WTC11 (cell line): Measurements from ENCODE around the gene NEURL1B. TPM values are rescaled to one million over a fixed set of nuclear protein-coding genes. Genes with fewer than 3 reads are reported as not detected.

Experiments used
- ATAC-seq: fragments of 200-7000 bp; cut with Tn5 transposase; 2 replicates; pipeline ENCODE4 v1.10.0; 2021; ENCODE audit warnings: mild to moderate bottlenecking, moderate library complexity
- CTCF ChIA-PET: fragments of 300-600 bp; sonication (Branson Sonifier 250); formaldehyde crosslinking; loops from one replicate; lab custom pipeline; 2021; ENCODE audit warnings: antibody characterized with exemption; lab: Charles Lee
- POLR2A ChIA-PET: fragments of 350-600 bp; sonication (Branson Sonifier 250); formaldehyde crosslinking; loops from one replicate; lab custom pipeline; 2021; ENCODE audit warnings: antibody characterized with exemption; lab: Charles Lee
- DNase-seq: peaks from one replicate; pipeline ENCODE4 v3.0.0; 2021; ENCODE audit warnings: low spot score
- H3K27ac Mint-ChIP-seq: 2 replicates; pipeline ENCODE4 v1.8.0; 2021; ENCODE audit warnings: mixed read lengths
- H3K27me3 Mint-ChIP-seq: 2 replicates; pipeline ENCODE4 v1.8.0; 2021; ENCODE audit warnings: low read depth, mild to moderate bottlenecking, moderate library complexity, mixed read lengths
- H3K36me3 Mint-ChIP-seq: 2 replicates; pipeline ENCODE4 v1.8.0; 2021; ENCODE audit warnings: mixed read lengths
- H3K4me1 Mint-ChIP-seq: 2 replicates; pipeline ENCODE4 v1.8.0; 2022; ENCODE audit warnings: mixed read lengths
- H3K4me3 Mint-ChIP-seq: 2 replicates; pipeline ENCODE4 v1.8.0; 2021; ENCODE audit warnings: mild to moderate bottlenecking, moderate library complexity, mixed read lengths
- H3K9me3 Mint-ChIP-seq: 2 replicates; pipeline ENCODE4 v1.8.0; 2021; ENCODE audit warnings: mixed read lengths
- ATF1 ChIP-seq: sonication (generic); formaldehyde crosslinking; IDR thresholded peaks from 2 replicates; pipeline ENCODE4 v1.8.1; 2023; ENCODE audit warnings: mild to moderate bottlenecking, moderate library complexity, missing genetic modification reagents
- E2F1 ChIP-seq: sonication (generic); formaldehyde crosslinking; IDR thresholded peaks from 2 replicates; pipeline ENCODE4 v1.8.0; 2022; ENCODE audit warnings: mild to moderate bottlenecking, missing genetic modification reagents
- ERG ChIP-seq: fragments of 250-450 bp; sonication (Bioruptor Pico); IDR thresholded peaks from 2 replicates; pipeline ENCODE4 v1.8.0; 2021; ENCODE audit warnings: mild to moderate bottlenecking
- ETV6 ChIP-seq: sonication (generic); formaldehyde crosslinking; IDR thresholded peaks from 2 replicates; pipeline ENCODE4 v1.8.1; 2022; ENCODE audit warnings: mild to moderate bottlenecking, missing genetic modification reagents
- FOXP1 ChIP-seq: sonication (generic); formaldehyde crosslinking; IDR thresholded peaks from 2 replicates; pipeline ENCODE4 v1.8.0; 2022; ENCODE audit warnings: missing genetic modification reagents, mild to moderate bottlenecking, moderate library complexity, borderline replicate concordance
- GTF2I ChIP-seq: fragments of 250-450 bp; sonication (Bioruptor Pico); conservative IDR thresholded peaks from 2 replicates; pipeline ENCODE4 v1.4.0; 2021; ENCODE audit warnings: mild to moderate bottlenecking
- OVOL2 ChIP-seq: fragments of 250-450 bp; sonication (Bioruptor Pico); IDR thresholded peaks from 2 replicates; pipeline ENCODE4 v1.9.0; 2021; ENCODE audit warnings: mild to moderate bottlenecking, borderline replicate concordance
- PREB ChIP-seq: sonication (generic); formaldehyde crosslinking; IDR thresholded peaks from 2 replicates; pipeline ENCODE4 v1.8.1; 2022; ENCODE audit warnings: mild to moderate bottlenecking, missing genetic modification reagents, moderate library complexity, borderline replicate concordance
- PRRX2 ChIP-seq: fragments of 250-450 bp; sonication (Bioruptor Pico); IDR thresholded peaks from 2 replicates; pipeline ENCODE4 v1.8.0; 2021; ENCODE audit warnings: mild to moderate bottlenecking
- SOX15 ChIP-seq: fragments of 250-450 bp; sonication (Bioruptor Pico); IDR thresholded peaks from 2 replicates; pipeline ENCODE4 v1.9.0; 2021; ENCODE audit warnings: mild to moderate bottlenecking
- SP1 ChIP-seq: sonication (generic); formaldehyde crosslinking; conservative IDR thresholded peaks from 2 replicates; pipeline ENCODE4 v1.8.1; 2022; ENCODE audit warnings: missing genetic modification reagents
- STAT6 ChIP-seq: sonication (generic); formaldehyde crosslinking; conservative IDR thresholded peaks from 2 replicates; pipeline ENCODE4 v1.8.1; 2023; ENCODE audit warnings: mild to moderate bottlenecking, low read depth, missing genetic modification reagents, moderate library complexity
- ZNF396 ChIP-seq: fragments of 250-450 bp; sonication (Bioruptor Pico); IDR thresholded peaks from 2 replicates; pipeline ENCODE4 v1.8.0; 2021; ENCODE audit warnings: mild to moderate bottlenecking, moderate library complexity, borderline replicate concordance
- total RNA-seq: library from RNA; stranded (reverse); gene quantifications from 3 replicates; pipeline ENCODE4 v1.2.3, GENCODE V29; 2021

The NEURL1B gene
- total RNA-seq, 1 experiment from 2014 or later = 9.8 TPM

GRCh38 chr5:172592881-172593280, 48.2 kb upstream of the NEURL1B start:
- ChIA-PET POLR2A (no interaction called here), CTCF (no interaction called here)
- peaks cover 4% of the 10 kb centered on the region for H3K27me3 Mint-ChIP-seq
- no peaks in the 10 kb centered on the region for H3K36me3 Mint-ChIP-seq
- no peak overlapping the region for H3K4me3 Mint-ChIP-seq
- TF ChIP-seq ATF1 (CRISPR knock-in tag) (no peak), E2F1 (CRISPR knock-in tag) (no peak)
- no peak for ATAC-seq
- no peak overlapping the region for H3K27ac Mint-ChIP-seq
- no peak for DNase-seq
- peaks cover under 1% of the 10 kb centered on the region for H3K4me1 Mint-ChIP-seq
- H3K9me3 Mint-ChIP-seq = no peaks in the 10 kb centered on the region

GRCh38 chr5:172593306-172593705, 47.8 kb upstream of the NEURL1B start:
- no peak for DNase-seq
- Mint-ChIP-seq H3K9me3 (no peaks in the 10 kb centered on the region), H3K27me3 (peaks cover 3% of the 10 kb centered on the region; the same call in 1 of the 2 replicates), H3K36me3 (no peaks in the 10 kb centered on the region), H3K4me3 (no peak overlapping the region), H3K4me1 (no peaks in the 10 kb centered on the region), H3K27ac (no peak overlapping the region)
- ChIA-PET CTCF (no interaction called here), POLR2A (no interaction called here)
- no peak for ATAC-seq
- no peak for TF ChIP-seq SOX15 (CRISPR knock-in tag)
- TF ChIP-seq ETV6 (CRISPR knock-in tag) = no peak

GRCh38 chr5:172593721-172594235, 47.3 kb upstream of the NEURL1B start:
- TF ChIP-seq PRRX2 (CRISPR knock-in tag) = no peak
- no peak for TF ChIP-seq GTF2I (CRISPR knock-in tag)
- no peak for TF ChIP-seq STAT6 (CRISPR knock-in tag)
- TF ChIP-seq ETV6 (CRISPR knock-in tag) = no peak
- TF ChIP-seq ERG (CRISPR knock-in tag) = no peak
- no peak for TF ChIP-seq OVOL2 (CRISPR knock-in tag)
- no peak for TF ChIP-seq SP1
- no peak for TF ChIP-seq FOXP1
- no peak for TF ChIP-seq ZNF396 (CRISPR knock-in tag)
- DNase-seq (no peak), ATAC-seq (no peak)
- Mint-ChIP-seq H3K4me1 (no peaks in the 10 kb centered on the region), H3K4me3 (no peak overlapping the region), H3K27ac (no peak overlapping the region), H3K36me3 (no peaks in the 10 kb centered on the region), H3K9me3 (no peaks in the 10 kb centered on the region), H3K27me3 (peaks cover 3% of the 10 kb centered on the region; the same call in 1 of the 2 replicates)
- CTCF ChIA-PET = interaction anchor here (0.6 kb wide), 1 partner anchor 132 kb away, joined by 3 read pairs; no protein-coding TSS in a partner anchor
- POLR2A ChIA-PET = no interaction called here

GRCh38 chr5:172594431-172594830, 46.6 kb upstream of the NEURL1B start:
- Mint-ChIP-seq H3K4me1 (no peaks in the 10 kb centered on the region), H3K36me3 (no peaks in the 10 kb centered on the region), H3K27ac (no peak overlapping the region), H3K4me3 (no peak overlapping the region), H3K27me3 (peaks cover 3% of the 10 kb centered on the region; the same call in 1 of the 2 replicates), H3K9me3 (no peaks in the 10 kb centered on the region)
- DNase-seq (no peak), ATAC-seq (no peak)
- no peak for TF ChIP-seq ETV6 (CRISPR knock-in tag)
- no peak for TF ChIP-seq PREB (CRISPR knock-in tag)
- ChIA-PET POLR2A (no interaction called here), CTCF (interaction anchor here (0.6 to 1.2 kb wide), 2 partner anchors 115 to 133 kb away, joined by 3 read pairs; no protein-coding TSS in a partner anchor)
